ENCODE results near the gene MYO5A.

DNA sequence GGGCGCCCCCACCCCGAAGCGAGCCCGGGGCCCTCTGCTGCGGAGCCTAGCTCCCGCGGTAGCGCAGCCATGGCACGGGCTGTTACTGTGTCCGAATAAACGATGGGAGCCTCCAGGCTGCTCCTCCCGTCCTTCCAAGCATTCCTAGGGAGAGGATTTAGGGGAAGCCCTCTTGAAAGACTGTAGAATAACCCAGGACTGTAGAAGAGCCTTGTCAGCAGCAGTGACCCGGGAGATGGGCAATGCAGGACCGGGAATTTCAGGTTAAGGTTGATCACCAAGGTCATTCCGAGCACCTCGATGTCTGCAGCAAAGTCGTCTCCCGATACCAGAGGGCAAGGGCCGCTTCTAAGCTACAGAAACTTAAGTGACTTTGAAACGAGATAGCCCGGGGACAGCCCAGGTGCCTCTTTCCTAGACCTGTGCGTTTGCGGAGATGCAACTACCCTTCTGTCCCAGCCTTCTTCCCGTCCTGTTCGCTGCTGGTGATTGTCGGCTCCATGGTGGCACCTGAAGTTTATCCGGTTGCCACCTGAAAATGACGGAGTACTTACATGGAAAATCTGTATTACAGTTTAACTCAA lies 753 bp upstream of the MYO5A start:
- no peak for TF ChIP-seq CTCF (optimal IDR thresholded peaks at IDR 0.05 in 1 of 3, IDR thresholded peaks at IDR 0.05 in 1 of 3, conservative IDR thresholded peaks at IDR 0.05 in 1 of 3; ENCODE audit: extremely low read depth in 1 of 3, insufficient read depth in 2 of 3, low read length in 3 of 3)
- TF ChIP-seq EZH2 (IDR thresholded peaks at IDR 0.05; ENCODE audit: low read length): no peak
